A673 (cell line): ENCODE measurements around the gene PNLIPRP1. TPM values are rescaled to one million over a fixed set of nuclear protein-coding genes. Genes with fewer than 3 reads are reported as not detected.

Experiments
- BruUV-seq: library from RNA; stranded (reverse); fragments of 400-500 nt; replicated peaks from 2 replicates; lab custom pipeline; 2021; lab: Mats Ljungman, UMichigan
- CTCF ChIA-PET: fragments of 300-600 bp; sonication (Branson Sonifier 250); formaldehyde crosslinking; loops from one replicate; lab custom pipeline; 2022; ENCODE audit warnings: antibody characterized with exemption; lab: Charles Lee
- POLR2A ChIA-PET: fragments of 300-600 bp; sonication (Branson Sonifier 250); formaldehyde crosslinking; loops from one replicate; lab custom pipeline; 2022; ENCODE audit warnings: antibody characterized with exemption; ENCODE audit not compliant: low non-redundant PET; lab: Charles Lee
- DNase-seq: peaks from one replicate; pipeline ENCODE4 v3.0.0-alpha.2; 2015; ENCODE audit warnings: low spot score
- H3K27ac ChIP-seq: fragments of 200-600 bp; sonication (generic); 2 replicates; pipeline ENCODE4 v1.5.1; 2016; ENCODE audit warnings: mixed run types, low read depth, mild to moderate bottlenecking, mixed read lengths, antibody characterized with exemption, low read length; ENCODE audit not compliant: poor library complexity, severe bottlenecking
- H3K27me3 ChIP-seq: fragments of 200-600 bp; sonication (generic); replicated peaks from 2 replicates; pipeline ENCODE4 v1.6.1; 2017; ENCODE audit warnings: mixed run types, low read depth, mild to moderate bottlenecking, mixed read lengths, antibody characterized with exemption, low read length; ENCODE audit not compliant: insufficient read depth, poor library complexity
- H3K36me3 ChIP-seq: fragments of 200-600 bp; sonication (generic); 2 replicates; pipeline ENCODE4 v1.6.1; 2016; ENCODE audit warnings: mixed run types, mild to moderate bottlenecking, mixed read lengths, antibody characterized with exemption, low read length; ENCODE audit not compliant: insufficient read depth, poor library complexity, severe bottlenecking
- H3K4me1 ChIP-seq: fragments of 200-600 bp; sonication (generic); 2 replicates; pipeline ENCODE4 v1.6.1; 2017; ENCODE audit warnings: mixed run types, mild to moderate bottlenecking, mixed read lengths, antibody characterized with exemption, low read length; ENCODE audit not compliant: insufficient read depth, poor library complexity, severe bottlenecking
- H3K4me3 ChIP-seq: fragments of 200-600 bp; sonication (generic); 2 replicates; pipeline ENCODE4 v1.5.1; 2016; ENCODE audit warnings: low read depth, mixed run types, mild to moderate bottlenecking, mixed read lengths, low read length; ENCODE audit not compliant: poor library complexity, severe bottlenecking
- H3K9me3 ChIP-seq: fragments of 200-600 bp; sonication (generic); 2 replicates; pipeline ENCODE4 v1.6.1; 2016; ENCODE audit warnings: mixed run types, low read depth, mild to moderate bottlenecking, mixed read lengths, antibody characterized with exemption, low read length; ENCODE audit not compliant: poor library complexity, severe bottlenecking
- EZH2 ChIP-seq: fragments of 200-600 bp; sonication (generic); IDR thresholded peaks from 2 replicates; pipeline ENCODE4 v1.6.1; 2017; ENCODE audit warnings: borderline replicate concordance, low read depth, mild to moderate bottlenecking, mixed read lengths, antibody characterized with exemption, low read length; ENCODE audit not compliant: poor library complexity, severe bottlenecking
- intact Hi-C: fragments of 100-400 bp; cut with micrococcal nuclease; formaldehyde crosslinking; loops from one replicate; pipeline ENCODE4 v1.10.0; 2022; ENCODE audit not compliant: unreplicated experiment
- total RNA-seq: library from RNA; stranded (reverse); gene quantifications from 2 replicates; pipeline ENCODE4 v1.2.3, GENCODE V29; 2021
- TF ChIP-seq, protein P1 (sequence below): fragments of 300-800, 200-600 bp; sonication (generic); conservative IDR thresholded peaks from 2 replicates; pipeline ENCODE4 v1.5.1; 2017; ENCODE audit warnings: low read depth, mild to moderate bottlenecking, antibody characterized with exemption, low read length, moderate library complexity, mixed read lengths

PNLIPRP1 gene
- total RNA-seq, 1 experiment from 2014 or later = not detected

DNA sequence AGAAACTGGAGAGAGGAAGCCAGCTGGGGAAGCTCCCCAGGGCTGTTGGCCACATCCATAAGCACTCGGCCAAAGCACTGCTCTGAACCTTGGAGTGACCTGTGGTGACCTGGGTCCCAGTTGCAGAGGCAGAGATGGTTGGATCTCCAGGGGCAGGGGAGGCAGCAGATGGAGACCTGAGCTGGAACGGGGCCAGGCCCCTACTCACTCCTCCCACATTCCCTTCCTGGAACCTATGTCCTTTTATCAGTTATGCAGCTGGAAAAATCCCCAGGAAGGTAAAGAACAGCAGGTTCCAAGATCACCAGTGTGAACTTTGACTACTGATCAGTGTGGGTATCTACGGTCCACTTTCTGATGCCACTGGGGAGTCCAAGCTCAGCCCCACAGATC, 20.4 kb downstream of the PNLIPRP1 start:
- BruUV-seq = no TSS peak
- Histone ChIP-seq H3K36me3 (no peaks in the 10 kb centered on the region), H3K9me3 (no peaks in the 10 kb centered on the region), H3K4me1 (no peaks in the 10 kb centered on the region), H3K27ac (no peak overlapping the region), H3K4me3 (no peak overlapping the region), H3K27me3 (no peaks in the 10 kb centered on the region)
- DNase-seq = no peak
- intact Hi-C loops = no loop called here
- CTCF ChIA-PET = no interaction called here
- TF ChIP-seq, protein P1, sequence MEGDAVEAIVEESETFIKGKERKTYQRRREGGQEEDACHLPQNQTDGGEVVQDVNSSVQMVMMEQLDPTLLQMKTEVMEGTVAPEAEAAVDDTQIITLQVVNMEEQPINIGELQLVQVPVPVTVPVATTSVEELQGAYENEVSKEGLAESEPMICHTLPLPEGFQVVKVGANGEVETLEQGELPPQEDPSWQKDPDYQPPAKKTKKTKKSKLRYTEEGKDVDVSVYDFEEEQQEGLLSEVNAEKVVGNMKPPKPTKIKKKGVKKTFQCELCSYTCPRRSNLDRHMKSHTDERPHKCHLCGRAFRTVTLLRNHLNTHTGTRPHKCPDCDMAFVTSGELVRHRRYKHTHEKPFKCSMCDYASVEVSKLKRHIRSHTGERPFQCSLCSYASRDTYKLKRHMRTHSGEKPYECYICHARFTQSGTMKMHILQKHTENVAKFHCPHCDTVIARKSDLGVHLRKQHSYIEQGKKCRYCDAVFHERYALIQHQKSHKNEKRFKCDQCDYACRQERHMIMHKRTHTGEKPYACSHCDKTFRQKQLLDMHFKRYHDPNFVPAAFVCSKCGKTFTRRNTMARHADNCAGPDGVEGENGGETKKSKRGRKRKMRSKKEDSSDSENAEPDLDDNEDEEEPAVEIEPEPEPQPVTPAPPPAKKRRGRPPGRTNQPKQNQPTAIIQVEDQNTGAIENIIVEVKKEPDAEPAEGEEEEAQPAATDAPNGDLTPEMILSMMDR = no peak
- TF ChIP-seq EZH2 = no peak
- POLR2A ChIA-PET = no interaction called here

DNA sequence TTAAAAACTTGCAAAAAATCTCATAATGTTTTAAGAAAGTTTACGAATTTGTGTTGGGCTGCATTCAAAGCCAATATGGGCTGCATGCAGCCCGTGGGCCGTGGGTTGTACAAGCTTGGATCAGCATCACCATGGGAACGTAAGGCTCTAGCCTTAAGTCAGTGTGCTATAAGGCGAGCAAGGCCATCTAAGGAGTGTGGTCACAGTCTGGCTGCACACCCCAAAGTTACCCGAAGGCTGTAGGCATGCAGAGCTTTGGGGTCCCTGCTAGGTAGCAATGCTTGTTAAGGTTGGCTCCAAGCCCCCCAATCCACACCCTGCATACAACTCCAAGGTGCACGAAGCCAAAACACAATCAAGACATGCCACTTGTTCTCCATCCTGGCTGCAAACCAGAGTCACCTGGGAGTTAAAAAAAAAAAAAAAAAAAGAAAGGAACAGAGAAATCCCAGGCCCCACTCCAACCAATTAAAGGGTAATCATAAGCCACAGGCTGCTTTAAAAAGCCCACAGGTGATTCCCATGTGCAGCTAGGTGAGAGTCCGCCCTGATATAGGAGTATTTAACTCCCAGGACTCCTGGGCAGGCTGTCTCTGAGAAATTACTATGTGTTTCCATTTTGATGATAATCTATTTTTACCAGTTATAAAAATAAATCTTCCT, 21.5 kb downstream of the PNLIPRP1 start:
- intact Hi-C loops = no loop called here
- TF ChIP-seq, protein P1 = no peak
- no peak for TF ChIP-seq EZH2
- CTCF ChIA-PET = interaction anchor here (0.6 kb wide), 1 partner anchor 706 kb away, joined by 3 read pairs; no protein-coding TSS in a partner anchor
- Histone ChIP-seq H3K27me3 (no peaks in the 10 kb centered on the region), H3K9me3 (no peaks in the 10 kb centered on the region), H3K36me3 (no peaks in the 10 kb centered on the region), H3K27ac (no peak overlapping the region), H3K4me3 (no peak overlapping the region), H3K4me1 (no peaks in the 10 kb centered on the region)
- no peak for DNase-seq
- POLR2A ChIA-PET = no interaction called here
- no TSS peak for BruUV-seq

DNA sequence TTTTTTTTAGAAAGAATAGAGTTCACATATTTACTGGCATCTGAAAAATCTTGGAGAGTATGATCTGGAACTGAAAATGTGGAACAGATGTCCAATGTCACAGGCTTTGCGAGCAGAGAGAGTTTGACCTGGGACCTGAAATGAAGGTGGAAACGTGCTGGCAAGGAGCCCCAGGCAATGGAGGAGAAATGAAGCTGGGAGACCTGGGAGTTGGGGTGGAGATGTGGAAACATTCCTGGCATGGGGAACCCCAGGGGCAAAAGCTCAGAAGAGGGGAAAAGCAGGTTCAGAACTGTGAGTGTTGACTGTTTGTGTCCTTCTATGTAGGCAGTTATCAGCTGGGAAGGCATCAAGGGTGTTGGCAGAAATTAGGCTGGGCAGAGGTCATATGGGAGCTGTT, 22.7 kb downstream of the PNLIPRP1 start:
- ChIA-PET POLR2A (no interaction called here), CTCF (no interaction called here)
- Histone ChIP-seq H3K36me3 (no peaks in the 10 kb centered on the region), H3K27ac (no peak overlapping the region), H3K4me1 (no peaks in the 10 kb centered on the region), H3K27me3 (no peaks in the 10 kb centered on the region), H3K9me3 (no peaks in the 10 kb centered on the region), H3K4me3 (no peak overlapping the region)
- TF ChIP-seq, protein P1 = no peak
- no peak for TF ChIP-seq EZH2
- no TSS peak for BruUV-seq
- intact Hi-C loops = no loop called here
- DNase-seq = no peak
